ENCODE results near the gene SAYSD1. TPM values are rescaled to one million over a fixed set of nuclear protein-coding genes. Genes with fewer than 3 reads are reported as not detected.

The SAYSD1 gene
- polyA plus RNA-seq, 1 donor, result 11.4 TPM

DNA sequence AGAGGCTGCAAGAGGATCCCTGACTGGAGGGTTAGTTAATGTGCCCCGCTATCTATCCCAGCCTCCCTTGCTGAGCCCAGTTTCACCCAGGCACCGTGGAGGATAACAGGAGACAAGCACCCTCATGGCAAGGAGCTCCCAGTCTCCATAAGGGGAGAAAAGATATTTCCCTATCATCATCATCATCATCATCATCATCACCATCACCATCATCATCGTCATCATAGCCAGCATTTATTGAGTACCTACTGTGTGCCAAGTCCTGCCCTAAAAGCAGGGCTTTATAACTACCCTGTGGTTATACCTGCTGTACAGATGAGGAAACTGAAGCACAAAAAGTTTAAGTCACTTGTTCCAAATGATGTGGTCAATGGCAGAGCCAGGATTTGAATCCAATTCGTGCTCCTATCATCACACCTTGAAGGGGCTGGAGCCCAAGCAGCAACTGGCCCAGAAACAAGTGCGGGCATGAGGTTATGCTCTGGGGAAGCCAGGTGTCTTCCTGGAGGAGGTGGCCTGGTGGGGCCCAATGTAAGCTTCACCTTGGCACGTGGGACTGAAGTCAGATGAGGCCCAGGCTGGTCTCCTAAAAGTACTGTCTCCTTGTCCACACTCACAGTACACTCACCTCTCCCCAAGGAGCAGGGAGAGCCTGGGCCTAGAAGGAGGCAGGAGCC is 56.4 kb downstream of the SAYSD1 start:
- DNase-seq (ENCODE audit: low read depth), result no peak

DNA sequence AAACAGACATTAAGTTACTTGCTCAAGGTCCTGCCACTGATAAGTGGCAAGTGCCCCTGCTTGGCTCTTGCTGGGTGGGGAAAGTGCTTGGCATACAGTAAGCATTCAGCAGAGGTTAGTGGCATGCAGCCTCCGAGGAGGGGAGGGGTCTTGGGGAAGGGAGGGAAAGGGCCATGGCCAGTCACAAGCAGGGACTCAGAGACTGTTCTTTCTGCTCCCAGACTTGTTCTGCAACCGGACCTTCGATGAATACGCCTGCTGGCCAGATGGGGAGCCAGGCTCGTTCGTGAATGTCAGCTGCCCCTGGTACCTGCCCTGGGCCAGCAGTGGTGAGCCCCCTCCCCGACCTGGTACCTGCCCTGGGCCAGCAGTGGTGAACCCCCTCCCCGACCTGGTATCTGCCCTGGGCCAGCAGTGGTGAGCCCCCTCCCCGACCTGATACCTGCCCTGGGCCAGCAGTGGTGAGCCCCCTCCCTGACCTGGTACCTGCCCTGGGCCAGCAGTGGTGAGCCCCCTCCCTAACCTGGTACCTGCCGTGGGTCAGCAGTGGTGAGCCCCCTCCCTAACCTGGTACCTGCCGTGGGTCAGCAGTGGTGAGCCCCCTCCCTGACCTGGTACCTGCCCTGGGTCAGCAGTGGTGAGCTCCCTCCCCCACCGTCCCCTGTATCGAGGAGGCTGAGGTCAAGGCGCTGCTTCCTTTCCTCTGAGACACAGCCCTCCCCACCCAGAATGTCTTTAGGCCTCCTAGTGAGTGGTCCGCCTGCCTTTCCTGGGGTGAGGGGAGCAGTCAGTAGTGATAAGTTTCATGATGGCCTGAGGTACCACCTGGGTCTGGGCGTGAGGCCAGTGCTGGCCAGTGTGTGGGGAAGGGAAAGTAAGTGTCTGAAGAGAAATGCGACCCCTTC is 57.5 kb downstream of the SAYSD1 start:
- DNase-seq (ENCODE audit: low read depth), result no peak

DNA sequence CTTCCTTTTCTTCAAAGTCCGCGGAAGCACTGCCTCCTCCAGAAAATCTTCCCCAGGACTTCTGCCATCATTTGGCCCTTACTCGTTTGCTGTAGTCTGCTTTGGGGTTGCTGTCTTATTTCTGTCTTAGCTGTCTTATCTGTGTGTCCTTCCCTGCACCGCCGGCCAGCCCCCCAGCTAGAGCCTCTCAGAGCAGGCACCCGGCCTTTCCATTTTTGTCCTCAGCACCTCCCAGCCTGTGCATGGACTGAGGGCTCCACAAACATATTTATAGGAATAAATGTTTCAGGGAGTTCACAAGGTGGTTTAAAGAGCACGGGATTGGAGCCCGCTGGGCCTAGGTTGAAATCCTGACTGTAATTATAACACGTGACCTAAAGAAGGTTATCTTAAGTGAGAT is 58.3 kb downstream of the SAYSD1 start:
- no peak for DNase-seq (ENCODE audit: low read depth)

DNA sequence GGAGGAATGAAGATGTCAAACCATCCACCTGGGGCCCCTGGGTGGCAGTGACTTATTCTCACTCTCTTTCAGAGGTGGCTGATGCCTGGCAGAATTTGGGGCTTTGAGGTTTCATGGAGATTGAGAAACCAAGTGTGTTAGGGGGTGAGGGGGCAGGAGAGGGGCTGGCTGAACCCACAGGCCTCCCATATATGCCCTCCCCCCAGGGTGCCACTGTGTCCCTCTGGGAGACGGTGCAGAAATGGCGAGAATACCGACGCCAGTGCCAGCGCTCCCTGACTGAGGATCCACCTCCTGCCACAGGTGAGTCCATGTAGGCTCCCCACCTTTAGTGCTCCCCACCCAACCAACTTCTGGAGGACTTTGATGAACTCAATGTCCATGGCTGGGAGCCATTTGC is 58.8 kb downstream of the SAYSD1 start:
- no peak for DNase-seq (ENCODE audit: low read depth)

DNA sequence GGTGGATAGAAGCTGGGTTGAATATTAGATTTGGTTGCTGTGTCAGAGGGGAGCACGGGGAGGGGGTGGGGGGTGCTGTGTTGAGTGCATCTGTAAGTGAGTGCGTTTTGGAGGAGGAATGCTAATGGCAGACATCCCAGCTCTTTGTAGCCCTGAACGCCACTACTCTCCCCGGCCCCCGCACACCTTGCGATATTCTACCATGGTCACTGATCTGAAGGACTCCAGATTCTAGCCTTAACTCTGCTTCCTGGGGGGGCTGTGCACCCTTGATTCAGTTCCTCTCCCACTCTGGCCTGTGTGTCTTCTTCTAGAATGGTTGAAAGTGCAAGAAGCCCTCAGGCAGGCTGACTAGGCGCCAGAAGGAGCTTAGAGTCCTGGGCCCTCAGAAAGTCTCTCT is 59.3 kb downstream of the SAYSD1 start:
- DNase-seq (ENCODE audit: low read depth), result no peak

DNA sequence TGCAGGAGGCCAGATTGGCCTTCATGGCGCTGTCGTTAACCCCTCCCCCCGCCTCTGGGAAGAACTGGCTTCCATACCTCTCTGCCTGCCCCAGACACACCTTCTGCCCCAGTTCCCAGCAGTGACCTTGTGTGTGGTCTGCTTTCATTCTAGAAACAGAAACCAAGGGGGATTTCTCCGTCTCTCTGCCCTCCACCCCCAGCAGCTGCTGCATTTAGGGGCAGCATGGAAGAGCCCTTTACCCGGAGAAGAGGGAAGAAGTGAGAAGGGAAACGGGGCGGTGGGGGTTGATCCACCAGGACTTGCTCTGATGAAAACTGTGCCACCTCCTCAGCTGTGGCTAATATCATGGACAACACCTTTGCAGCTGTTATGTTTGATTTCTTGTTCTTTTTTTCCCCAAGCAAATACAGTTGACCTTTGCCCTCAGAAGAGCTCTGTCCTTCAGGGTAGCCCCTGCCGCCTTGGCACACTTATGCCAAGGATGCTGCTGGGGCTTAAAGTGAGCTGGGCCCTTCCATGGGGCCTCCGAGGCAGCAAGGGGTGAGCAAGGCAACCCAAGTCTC is 60.3 kb downstream of the SAYSD1 start:
- DNase-seq (ENCODE audit: low read depth), result no peak

Other genes starting within 250 kb of the SAYSD1 start
- not detected for gene GLP1R, start 66.4 kb downstream of the SAYSD1 start, polyA plus RNA-seq (ENCODE audit: insufficient read length)
- gene KCNK5, start 114.3 kb upstream of the SAYSD1 start, polyA plus RNA-seq (ENCODE audit: insufficient read length), result 1.5 TPM
- 1.5 TPM for gene KCNK17, start 199.2 kb upstream of the SAYSD1 start, polyA plus RNA-seq (ENCODE audit: insufficient read length)
- gene KCNK16, start 207.5 kb upstream of the SAYSD1 start, polyA plus RNA-seq (ENCODE audit: insufficient read length), result not detected

Measured in forelimb muscle (tissue), 1 donor.